Endothelial cell of umbilical vein (primary cell): ENCODE data around the gene HMGN1. TPM values are rescaled to one million over a fixed set of nuclear protein-coding genes. Genes with fewer than 3 reads are reported as not detected.

Source experiments
- Bru-seq: library from RNA; stranded (reverse); fragments of 400-500 nt; gene quantifications from one replicate; lab custom pipeline; 2021; lab: Mats Ljungman, UMichigan
- BruChase-seq, 2 experiments: library from RNA; stranded (reverse); fragments of 400-500 nt; gene quantifications; one replicate each; lab custom pipeline; 2021; lab: Mats Ljungman, UMichigan
- BruUV-seq: library from RNA; stranded (reverse); fragments of 400-500 nt; replicated peaks from 2 replicates; lab custom pipeline; 2021; lab: Mats Ljungman, UMichigan
- CTCF ChIA-PET: fragments of 300-600, 350-600 bp; sonication (Branson Sonifier 250); formaldehyde crosslinking; loops from one replicate; lab custom pipeline; 2021; ENCODE audit warnings: antibody characterized with exemption, inconsistent platforms; lab: Charles Lee
- POLR2A ChIA-PET: fragments of 300-600, 350-600 bp; sonication (Branson Sonifier 250); formaldehyde crosslinking; loops from one replicate; lab custom pipeline; 2021; ENCODE audit warnings: antibody characterized with exemption, inconsistent platforms; lab: Charles Lee
- DNase-seq: peaks from one replicate; pipeline ENCODE4 v3.0.0-alpha.2; 2011; ENCODE audit warnings: low read depth, low spot score
- FAIRE-seq: peaks from 2 replicates; lab custom pipeline; 2011; peaks lifted over from hg19 to GRCh38; lab: Jason Lieb, UNC
- H2AFZ ChIP-seq: 2 replicates; pipeline ENCODE4 v1.6.0; 2012; ENCODE audit warnings: low read depth, low read length, control low read depth, inconsistent platforms
- H3K27ac ChIP-seq: 2 replicates; pipeline ENCODE4 v1.5.1; 2011; ENCODE audit warnings: low read depth, mild to moderate bottlenecking, control low read depth, low read length, moderate library complexity; ENCODE audit not compliant: insufficient read depth
- H3K27me3 ChIP-seq, 2 experiments: 2 replicates each; pipeline versions ENCODE4 v1.6.0 to v1.6.1; 2011; ENCODE audit warnings: low read length in 2 of 2, mixed read lengths in 1 of 2; ENCODE audit not compliant: control insufficient read depth in 2 of 2, insufficient read depth in 2 of 2
- H3K36me3 ChIP-seq, 2 experiments: 2 replicates in 1 of 2; 3 replicates in 1 of 2; pipeline ENCODE4 v1.5.1; 2011; ENCODE audit warnings: low read length in 2 of 2, mild to moderate bottlenecking in 1 of 2, moderate library complexity in 1 of 2; ENCODE audit not compliant: control insufficient read depth in 2 of 2, insufficient read depth in 2 of 2; ENCODE audit errors: extremely low read depth in 1 of 2
- H3K4me1 ChIP-seq: 3 replicates; pipeline ENCODE4 v1.5.1; 2011; ENCODE audit warnings: mild to moderate bottlenecking, low read length; ENCODE audit not compliant: control insufficient read depth, insufficient read depth; ENCODE audit errors: extremely low read depth
- H3K4me2 ChIP-seq: 2 replicates; pipeline ENCODE4 v1.6.1; 2011; ENCODE audit warnings: low read length, control low read depth, mixed read lengths; ENCODE audit not compliant: insufficient read depth
- H3K4me3 ChIP-seq, 3 experiments: fragments of 200-600 bp in 1 of 3; sonication (generic), shearing (Covaris generic) in 1 of 3; replicated peaks in 1 of 3; 2 replicates each; pipeline ENCODE4 v1.5.1; 2011 to 2016; ENCODE audit warnings: control low read depth in 3 of 3, low read length in 3 of 3, mild to moderate bottlenecking in 2 of 3, inconsistent platforms in 1 of 3, low read depth in 1 of 3, moderate library complexity in 1 of 3; ENCODE audit not compliant: insufficient read depth in 1 of 3
- H3K79me2 ChIP-seq: 2 replicates; pipeline ENCODE4 v1.6.0; 2012; ENCODE audit warnings: low read length, inconsistent platforms; ENCODE audit not compliant: control insufficient read depth, insufficient read depth
- H3K9ac ChIP-seq: replicated peaks from 2 replicates; pipeline ENCODE3; 2011; ENCODE audit warnings: low read length, control low read depth; ENCODE audit not compliant: insufficient read depth; ENCODE audit errors: extremely low read depth
- H3K9me1 ChIP-seq: replicated peaks from 3 replicates; pipeline ENCODE4 v1.6.0; 2011; ENCODE audit warnings: mild to moderate bottlenecking, low read length; ENCODE audit not compliant: control insufficient read depth, insufficient read depth; ENCODE audit errors: extremely low read depth
- H3K9me3 ChIP-seq: replicated peaks from 2 replicates; pipeline ENCODE4 v1.5.1; 2012; ENCODE audit warnings: low read length, inconsistent platforms; ENCODE audit not compliant: control insufficient read depth, insufficient read depth
- H4K20me1 ChIP-seq: replicated peaks from 2 replicates; pipeline ENCODE3; 2011; ENCODE audit warnings: mild to moderate bottlenecking, low read length; ENCODE audit not compliant: control insufficient read depth, insufficient read depth; ENCODE audit errors: extremely low read depth
- EZH2 ChIP-seq: IDR thresholded peaks from 2 replicates; pipeline ENCODE4 v1.6.1; 2012; ENCODE audit warnings: borderline replicate concordance, low read depth, mild to moderate bottlenecking, moderate library complexity, low read length, inconsistent platforms; ENCODE audit not compliant: severe bottlenecking
- FOS ChIP-seq: IDR thresholded peaks from 2 replicates; pipeline ENCODE4 v1.6.1; 2011; ENCODE audit warnings: mild to moderate bottlenecking, low read length, moderate library complexity, borderline replicate concordance; ENCODE audit not compliant: insufficient read depth
- GATA2 ChIP-seq: IDR thresholded peaks from 2 replicates; pipeline ENCODE4 v1.7.0; 2011; ENCODE audit warnings: low read depth, mild to moderate bottlenecking, moderate library complexity, mixed read lengths, low read length; ENCODE audit not compliant: insufficient read length, insufficient read depth
- JUN ChIP-seq: IDR thresholded peaks from 2 replicates; pipeline ENCODE4 v1.6.1; 2011; ENCODE audit warnings: borderline replicate concordance, low read depth; ENCODE audit not compliant: insufficient read length, insufficient read depth
- MAX ChIP-seq: IDR thresholded peaks from 2 replicates; pipeline ENCODE4 v1.6.1; 2011; ENCODE audit not compliant: insufficient read depth, insufficient read length
- POLR2A ChIP-seq: IDR thresholded peaks from 2 replicates; pipeline ENCODE4 v1.6.1; 2012; ENCODE audit warnings: low read depth, mild to moderate bottlenecking, control low read depth, low read length
- POLR2AphosphoS5 ChIP-seq: IDR thresholded peaks from 2 replicates; pipeline ENCODE4 v1.6.1; 2012; ENCODE audit warnings: low read depth, mild to moderate bottlenecking, control low read depth, low read length, moderate library complexity; ENCODE audit not compliant: insufficient read depth
- dilution Hi-C: fragments of 300-500 bp; cut with MboI; formaldehyde crosslinking; loops from one replicate; pipeline ENCODE4 v1.15.0; 2019; ENCODE audit warnings: low sequenced_read_pairs; ENCODE audit not compliant: extremely low pct_ligation_motif_present
- intact Hi-C: fragments of 100-400 bp; cut with micrococcal nuclease; formaldehyde crosslinking; loops from one replicate; pipeline ENCODE4 v1.10.0; 2022
- long read RNA-seq: library from polyadenylated mRNA; stranded (forward); transcript quantifications from one replicate; pipeline ENCODE4 v2.0.0, GENCODE V29; 2021
- polyA minus RNA-seq, 3 experiments: library from RNA; depleted of rRNA, polyadenylated mRNA; stranded (reverse); fragments of >200 nt; gene quantifications; 1 replicate in 1 of 3; 2 replicates in 2 of 3; pipeline ENCODE4 v1.2.3, GENCODE V29; 2011
- polyA plus RNA-seq, 4 experiments: library from polyadenylated mRNA; depleted of rRNA in 3 of 4; stranded (reverse) in 3 of 4; unstranded in 1 of 4; fragments of >200 nt; gene quantifications; 2 replicates each; pipeline versions ENCODE4 v1.2.1 to v1.2.3, GENCODE V29; 2011 to 2012; ENCODE audit warnings: missing spikeins in 1 of 4
- total RNA-seq: library from RNA; stranded (reverse); gene quantifications from 2 replicates; pipeline ENCODE4 v1.2.3, GENCODE V29; 2021

The HMGN1 gene
- total RNA-seq (360 and 389 TPM in 2 replicates), polyA plus RNA-seq (106 and 162 TPM in 2 replicates), polyA minus RNA-seq (65.5 and 67.3 TPM in 2 replicates), Bru-seq, nascent RNA (percentile 98 among the genes with signal in this experiment), BruChase-seq, experiment 1, labeled RNA remaining after a 6-hour chase (percentile 99 among the genes with signal in this experiment), BruChase-seq, experiment 2, labeled RNA remaining after a 2-hour chase (percentile 98 among the genes with signal in this experiment)
- polyA plus RNA-seq (2011; cell fraction: cytosol; rRNA removed) = 154 and 164 TPM in 2 replicates
- 129 and 212 TPM in 2 replicates for polyA plus RNA-seq (2011; cell fraction: nucleus; rRNA removed)
- polyA plus RNA-seq (2012) = 355 and 419 TPM in 2 replicates
- polyA minus RNA-seq (2011; cell fraction: cytosol; rRNA and poly(A)+ RNA removed) = 122 TPM
- 45.8 and 58.5 TPM in 2 replicates for polyA minus RNA-seq (2011; cell fraction: nucleus; rRNA and poly(A)+ RNA removed)
- long read RNA-seq, full-length matches to known transcripts = 981 of 1,128 reads
- long read RNA-seq, partial matches to known transcripts = 73 of 1,128 reads
- long read RNA-seq, other reads (novel, unspliced or antisense) = 74 of 1,128 reads

- H3K36me3 ChIP-seq = peaks cover 4 to 17% of the 10 kb centered on the region in 2 experiments
- ChIA-PET CTCF (interaction anchor here (0.7 to 2.7 kb wide), 12 partner anchors 10 to 96 kb away, joined by 3 to 26 read pairs (median 4); a partner anchor contains a TSS), POLR2A (interaction anchor here (0.9 to 1.2 kb wide), 6 partner anchors 27 to 46 kb away, joined by 3 to 7 read pairs (median 5); partner anchors contain the start of gene BRWD1)
- H3K9me1 ChIP-seq = no peaks in the 10 kb centered on the region
- H2AFZ ChIP-seq = peak within 1 kb of the TSS; percentile 79
- H3K79me2 ChIP-seq = peaks cover 37% of the 10 kb centered on the region
- H3K9ac ChIP-seq = peak within 1 kb of the TSS; percentile 92
- H3K4me3 ChIP-seq = peak within 1 kb of the TSS; percentile 99 to 100 (median 99)
- H3K9me3 ChIP-seq = no peaks in the 10 kb centered on the region
- DNase-seq = peak; percentile 80
- BruUV-seq = no TSS peak
- FAIRE-seq = no peak
- peaks cover 34% of the 10 kb centered on the region for H3K4me1 ChIP-seq
- no peak for TF ChIP-seq FOS
- no peak for TF ChIP-seq GATA2
- TF ChIP-seq JUN = no peak
- peak; percentile 69 for TF ChIP-seq POLR2A
- no peak for TF ChIP-seq EZH2
- peak; percentile 52 for TF ChIP-seq POLR2AphosphoS5
- TF ChIP-seq MAX = no peak
- H3K27ac ChIP-seq = peak within 1 kb of the TSS; percentile 91
- peaks cover 0 to 3% of the 10 kb centered on the region in 2 experiments for H3K27me3 ChIP-seq
- dilution Hi-C loops (no loop called here), intact Hi-C loops (loop anchor here (1.0 to 2.0 kb wide), 5 partner anchors 32 to 165 kb away; partner anchors contain the start of genes BRWD1, LCA5L and PSMG1)
- peaks cover 7% of the 10 kb centered on the region for H4K20me1 ChIP-seq
- H3K4me2 ChIP-seq = peak within 1 kb of the TSS; percentile 100
Measured at GRCh38 chr21:39348355-39349210, at the start of gene HMGN1. Gene HMGN1, minus strand, starts transcription at chr21:39349088. Its CDS starts 171 bp downstream, at chr21:39348917.
